HEK293 (cell line): ENCODE measurements around the gene PKDREJ.

ENCODE experiments used
- CTCF ChIA-PET: fragments of 350-600 bp; formaldehyde crosslinking; extraction: SDS; loops from one replicate; lab custom pipeline; 2021; ENCODE audit warnings: antibody characterized with exemption; lab: Yijun Ruan, JAX
- POLR2A ChIA-PET: fragments of 300-600 bp; formaldehyde crosslinking; extraction: SDS; loops from one replicate; lab custom pipeline; 2020; ENCODE audit warnings: antibody characterized with exemption, inconsistent platforms; lab: Yijun Ruan, JAX
- H3K27ac ChIP-seq: fragments of 200-500 bp; sonication (Bioruptor generic); 2 replicates; pipeline ENCODE4 v1.5.1; 2014; ENCODE audit warnings: low read depth, low read length, control low read depth, inconsistent platforms; ENCODE audit errors: extremely low read depth
- H3K36me3 ChIP-seq, 2 experiments: fragments of 200-500 bp in 1 of 2; sonication (Bioruptor generic) in 1 of 2; 1 replicate in 1 of 2; 2 replicates in 1 of 2; pipeline ENCODE4 v1.5.1; 2014 to 2017; ENCODE audit warnings: inconsistent platforms in 2 of 2, low read length in 2 of 2; ENCODE audit not compliant: control insufficient read depth in 2 of 2, insufficient read depth in 1 of 2
- H3K4me1 ChIP-seq: fragments of 200-500 bp; sonication (Bioruptor generic); 2 replicates; pipeline ENCODE4 v1.5.1; 2014; ENCODE audit warnings: mild to moderate bottlenecking, low read length, inconsistent platforms; ENCODE audit not compliant: control insufficient read depth, insufficient read depth
- H3K4me3 ChIP-seq: 2 replicates; pipeline ENCODE4 v1.5.1; 2011; ENCODE audit warnings: low read depth, mild to moderate bottlenecking, control low read depth, low read length, moderate library complexity
- H3K9me3 ChIP-seq: fragments of 200-500 bp; sonication (Bioruptor generic); 2 replicates; pipeline ENCODE4 v1.5.1; 2014; ENCODE audit warnings: low read depth, low read length, inconsistent platforms; ENCODE audit not compliant: control insufficient read depth, insufficient read depth
- GLI4 ChIP-seq: fragments of 450-650 bp; formaldehyde crosslinking; IDR thresholded peaks from 2 replicates; pipeline ENCODE4 v1.5.1; 2016; ENCODE audit warnings: missing biosample characterization, missing genetic modification characterization
- KLF10 ChIP-seq: fragments of 450-650 bp; IDR thresholded peaks from 2 replicates; pipeline ENCODE4 v1.5.1; 2018; ENCODE audit warnings: missing biosample characterization, mild to moderate bottlenecking, missing genetic modification characterization
- PRDM2 ChIP-seq: fragments of 450-650 bp; formaldehyde crosslinking; IDR thresholded peaks from 2 replicates; pipeline ENCODE4 v1.5.1; 2016; ENCODE audit warnings: missing biosample characterization, missing genetic modification characterization, borderline replicate concordance
- REPIN1 ChIP-seq: fragments of 450-650 bp; formaldehyde crosslinking; IDR thresholded peaks from 2 replicates; pipeline ENCODE4 v1.5.1; 2017; ENCODE audit warnings: missing biosample characterization, missing genetic modification characterization, low read depth
- SCRT1 ChIP-seq: fragments of 450-650 bp; formaldehyde crosslinking; IDR thresholded peaks from 2 replicates; pipeline ENCODE4 v1.5.1; 2016; ENCODE audit warnings: missing biosample characterization, missing genetic modification characterization, borderline replicate concordance
- ZBTB17 ChIP-seq: fragments of 450-650 bp; formaldehyde crosslinking; IDR thresholded peaks from 2 replicates; pipeline ENCODE4 v1.5.1; 2016; ENCODE audit warnings: missing biosample characterization, missing genetic modification characterization
- ZBTB26 ChIP-seq: fragments of 450-650 bp; formaldehyde crosslinking; optimal IDR thresholded peaks from 2 replicates; pipeline ENCODE3; 2016; ENCODE audit warnings: missing biosample characterization, mild to moderate bottlenecking, missing genetic modification characterization
- ZBTB8A ChIP-seq: fragments of 450-650 bp; formaldehyde crosslinking; IDR thresholded peaks from 2 replicates; pipeline ENCODE4 v1.5.1; 2016; ENCODE audit warnings: missing biosample characterization, missing genetic modification characterization
- ZEB2 ChIP-seq: fragments of 450-650 bp; formaldehyde crosslinking; IDR thresholded peaks from 2 replicates; pipeline ENCODE4 v1.5.1; 2016; ENCODE audit warnings: missing biosample characterization, missing genetic modification characterization
- ZNF132 ChIP-seq: fragments of 450-650 bp; formaldehyde crosslinking; IDR thresholded peaks from 2 replicates; pipeline ENCODE4 v1.5.1; 2017; ENCODE audit warnings: missing biosample characterization, missing genetic modification characterization, borderline replicate concordance
- ZNF155 ChIP-seq: fragments of 450-650 bp; formaldehyde crosslinking; IDR thresholded peaks from 2 replicates; pipeline ENCODE4 v1.5.1; 2016; ENCODE audit warnings: missing biosample characterization, missing genetic modification characterization
- ZNF174 ChIP-seq: fragments of 450-650 bp; formaldehyde crosslinking; IDR thresholded peaks from 2 replicates; pipeline ENCODE4 v1.5.0; 2017; ENCODE audit warnings: missing biosample characterization, mild to moderate bottlenecking, missing genetic modification characterization
- ZNF280D ChIP-seq: fragments of 450-650 bp; formaldehyde crosslinking; IDR thresholded peaks from 2 replicates; pipeline ENCODE4 v1.5.1; 2016; ENCODE audit warnings: missing biosample characterization, missing genetic modification characterization
- ZNF292 ChIP-seq: fragments of 450-650 bp; formaldehyde crosslinking; IDR thresholded peaks from 2 replicates; pipeline ENCODE4 v1.5.1; 2016; ENCODE audit warnings: low read depth, missing biosample characterization, missing genetic modification characterization, borderline replicate concordance
- ZNF571 ChIP-seq: fragments of 450-650 bp; formaldehyde crosslinking; IDR thresholded peaks from 2 replicates; pipeline ENCODE4 v1.5.0; 2017; ENCODE audit warnings: missing biosample characterization, missing genetic modification characterization
- ZNF626 ChIP-seq: fragments of 450-650 bp; sonication (Bioruptor Pico); formaldehyde crosslinking; IDR thresholded peaks from 2 replicates; pipeline ENCODE4 v1.5.1; 2018; ENCODE audit warnings: missing biosample characterization, missing genetic modification characterization, inconsistent platforms
- ZNF629 ChIP-seq: fragments of 450-650 bp; formaldehyde crosslinking; IDR thresholded peaks from 2 replicates; pipeline ENCODE4 v1.5.1; 2017; ENCODE audit warnings: missing biosample characterization, missing genetic modification characterization
- ZNF654 ChIP-seq: fragments of 450-650 bp; formaldehyde crosslinking; IDR thresholded peaks from 2 replicates; pipeline ENCODE4 v1.5.1; 2016; ENCODE audit warnings: low read depth, missing biosample characterization, missing genetic modification characterization
- ZNF658 ChIP-seq: fragments of 450-650 bp; formaldehyde crosslinking; IDR thresholded peaks from 2 replicates; pipeline ENCODE4; 2016; ENCODE audit warnings: missing biosample characterization, missing genetic modification characterization
- ZSCAN23 ChIP-seq: fragments of 450-650 bp; formaldehyde crosslinking; IDR thresholded peaks from 2 replicates; pipeline ENCODE4 v1.5.1; 2016; ENCODE audit warnings: missing biosample characterization, missing genetic modification characterization

Gene PKDREJ

GRCh38 chr22:46260038-46260437 lies 3.1 kb downstream of the PKDREJ start (continued):
- no peak for TF ChIP-seq PRDM2
- TF ChIP-seq ZNF654 (tag by site-specific recombination), result no peak
- TF ChIP-seq ZSCAN23, result no peak
- no peak for TF ChIP-seq ZBTB26 (tag by site-specific recombination)
- TF ChIP-seq ZNF132 (tag by site-specific recombination), result no peak
- no peak for TF ChIP-seq ZEB2

- TF ChIP-seq ZNF629 (tag by site-specific recombination), result no peak
- no peak for TF ChIP-seq GLI4
- TF ChIP-seq ZNF280D (tag by site-specific recombination), result no peak
- no peak for TF ChIP-seq ZNF292
- no peak for TF ChIP-seq KLF10 (tag by site-specific recombination)
- no peak for TF ChIP-seq REPIN1 (tag by site-specific recombination)
- TF ChIP-seq, all 188 proteins: peak for 0
- H3K36me3 ChIP-seq, result no peaks in the 10 kb centered on the region
- no peak overlapping the region for H3K27ac ChIP-seq
- H3K4me1 ChIP-seq, result no peaks in the 10 kb centered on the region
- POLR2A ChIA-PET, result interaction anchor here (1.3 to 3.2 kb wide), 3 partner anchors 9 to 37 kb away, joined by 3 to 11 read pairs (median 3); partner anchors contain the start of genes CDPF1, GTSE1 and TTC38
- H3K9me3 ChIP-seq, result no peaks in the 10 kb centered on the region
- CTCF ChIA-PET, result interaction anchor here (0.5 to 0.8 kb wide), 2 partner anchors 10 to 304 kb away, joined by 3 to 6 read pairs; no protein-coding TSS in a partner anchor
- no peak overlapping the region for H3K4me3 ChIP-seq
Observed at GRCh38 chr22:46259374-46259773, 3.8 kb downstream of the PKDREJ start.

GRCh38 chr22:46256358-46256958 lies 6.7 kb downstream of the PKDREJ start:
- CTCF ChIA-PET, result interaction anchor here (0.9 kb wide), 1 partner anchor 21 kb away, joined by 3 read pairs; no protein-coding TSS in a partner anchor
- H3K9me3 ChIP-seq, result no peaks in the 10 kb centered on the region
- no peak overlapping the region for H3K27ac ChIP-seq
- no peak overlapping the region for H3K4me3 ChIP-seq
- POLR2A ChIA-PET, result interaction anchor here (1.6 kb wide), 1 partner anchor 11 kb away, joined by 5 read pairs; the partner anchor contains the start of gene TTC38
- H3K4me1 ChIP-seq, result no peaks in the 10 kb centered on the region
- no peaks in the 10 kb centered on the region for H3K36me3 ChIP-seq
- TF ChIP-seq ZNF155 (no peak), ZNF626 (tag by site-specific recombination) (no peak), ZNF174 (no peak), ZNF571 (tag by site-specific recombination) (no peak), ZNF658 (no peak), ZEB2 (no peak), ZBTB17 (tag by site-specific recombination) (no peak), ZBTB8A (tag by site-specific recombination) (no peak), SCRT1 (no peak)
